Right lung (tissue), 5 donors: ENCODE results near the gene SCIN. TPM values are rescaled to one million over a fixed set of nuclear protein-coding genes. Genes with fewer than 3 reads are reported as not detected.
"Not testable (repeated sequence)": the region's sequence is repeated elsewhere in the genome, so short reads cannot be mapped to it uniquely, and the experiment has no call there.

ENCODE experiments used
- DNase-seq, 2 donors: peaks; one replicate each; pipeline ENCODE4 v3.0.0-alpha.2; 2013
- polyA plus RNA-seq, 5 donors: library from polyadenylated mRNA; unstranded; fragments of 120-200 nt; gene quantifications; one replicate each; pipeline versions ENCODE4 v1.2.1 to v1.2.3, GENCODE V29; 2013; ENCODE audit warnings: inconsistent platforms in 1 of 5, low replicate concordance in 1 of 5; ENCODE audit not compliant: insufficient read length in 5 of 5, insufficient read depth in 1 of 5

The SCIN gene
- polyA plus RNA-seq, 5 donors: 3.3 to 7.1 (median 6.4) TPM

GRCh38 chr7:12686891-12687717 is 116.6 kb downstream of the SCIN start, which contains the start of gene ARL4A:
Gene ARL4A, plus strand, starts transcription at chr7:12687633. Its CDS starts 622 bp downstream, at chr7:12688255.
- peak; percentile 93 for DNase-seq

DNA sequence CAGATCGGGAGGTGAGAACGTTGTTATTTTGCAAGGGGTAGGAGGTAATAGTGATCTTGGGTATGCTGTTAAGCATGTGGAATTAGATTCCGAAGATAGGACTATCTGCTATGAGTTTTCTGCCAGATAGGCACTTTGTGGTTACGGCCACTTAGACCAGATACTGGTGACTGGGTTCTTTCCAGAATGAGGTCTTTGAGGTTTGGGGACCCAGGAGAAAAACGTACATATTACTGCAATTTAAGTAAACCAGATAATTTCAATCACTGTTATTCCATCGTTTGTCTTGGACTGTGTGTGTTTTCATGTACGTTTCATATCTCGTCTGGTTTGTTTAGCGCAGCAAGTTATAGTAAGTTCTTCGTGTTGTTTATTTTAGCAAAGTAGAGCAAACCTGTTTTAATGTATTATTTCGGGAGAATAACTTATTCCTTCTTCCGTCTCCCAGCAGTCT is 117.2 kb downstream of the SCIN start:
- no peak for DNase-seq

- DNase-seq: not testable (repeated sequence)
Measured at GRCh38 chr7:12688485-12689170, 118.1 kb downstream of the SCIN start.

- no peak for DNase-seq
Measured at GRCh38 chr7:12689451-12689850, 118.9 kb downstream of the SCIN start.

GRCh38 chr7:12690041-12690878 is 119.7 kb downstream of the SCIN start:
- no peak for DNase-seq

DNA sequence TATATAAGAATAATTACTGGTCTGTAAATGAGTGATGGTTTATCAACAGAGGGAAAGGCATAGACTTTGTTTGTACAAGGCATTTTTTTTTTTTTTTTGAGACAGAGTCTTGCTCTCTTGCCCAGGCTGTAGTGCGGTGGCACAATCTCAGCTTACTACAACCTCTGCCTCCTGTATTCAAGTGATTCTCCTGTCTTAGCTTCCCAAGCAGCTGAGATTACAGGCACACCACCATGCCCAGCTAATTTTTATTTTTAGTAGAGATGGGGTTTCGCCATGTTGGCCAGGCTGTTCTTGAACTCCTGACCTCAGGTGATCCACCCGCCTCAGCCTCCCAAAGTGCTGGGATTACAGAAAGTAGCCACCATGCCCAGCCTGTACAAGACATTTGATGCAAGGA is 120.9 kb downstream of the SCIN start:
- not testable (repeated sequence) for DNase-seq

DNA sequence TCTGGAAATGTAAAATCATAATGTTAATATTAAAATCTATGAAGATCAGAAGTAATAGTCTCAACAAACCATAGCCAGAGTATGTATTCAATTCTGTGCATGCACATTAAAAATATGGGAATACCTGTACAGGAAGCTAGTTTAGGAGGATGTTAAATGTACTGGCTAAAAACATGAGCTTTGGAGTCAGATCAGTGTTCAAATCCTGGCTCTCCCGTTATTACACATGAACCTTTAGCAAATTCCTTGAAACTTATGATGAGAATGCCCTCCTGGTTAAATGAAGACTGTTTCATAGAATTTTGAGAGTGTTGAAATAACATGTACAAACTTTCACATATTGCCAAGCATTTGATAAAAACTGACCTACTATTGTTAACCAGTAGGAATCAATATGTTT is 121.5 kb downstream of the SCIN start:
- no peak for DNase-seq

- DNase-seq: no peak
Measured at GRCh38 chr7:12692479-12693259, 122.1 kb downstream of the SCIN start.

- no peak for DNase-seq
Measured at GRCh38 chr7:12694817-12695216, 124.3 kb downstream of the SCIN start.

GRCh38 chr7:12695965-12696364 is 125.4 kb downstream of the SCIN start:
- DNase-seq: no peak

DNA sequence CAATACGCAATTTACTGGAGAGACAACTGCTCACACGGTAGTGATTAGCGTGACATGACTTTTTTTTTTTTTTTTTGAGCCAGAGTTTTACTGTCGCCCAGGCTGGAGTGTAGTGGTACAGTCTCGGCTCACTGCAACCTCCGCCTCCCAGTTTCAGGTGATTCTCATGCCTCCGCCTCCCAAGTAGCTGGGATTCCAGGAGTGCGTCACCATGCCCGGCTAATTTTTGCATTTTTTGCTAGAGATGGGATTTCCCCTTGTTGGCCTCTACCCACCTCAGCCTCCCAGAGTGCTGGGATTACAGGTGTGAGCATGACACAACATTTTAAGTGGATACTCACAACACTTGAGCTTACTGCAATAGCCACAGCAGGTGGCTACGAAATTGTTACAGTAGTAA is 128.8 kb downstream of the SCIN start:
- no peak for DNase-seq

- no peak for DNase-seq
Measured at GRCh38 chr7:12701433-12701832, 130.9 kb downstream of the SCIN start.

- DNase-seq: no peak
Measured at GRCh38 chr7:12703881-12704280, 133.4 kb downstream of the SCIN start.

DNA sequence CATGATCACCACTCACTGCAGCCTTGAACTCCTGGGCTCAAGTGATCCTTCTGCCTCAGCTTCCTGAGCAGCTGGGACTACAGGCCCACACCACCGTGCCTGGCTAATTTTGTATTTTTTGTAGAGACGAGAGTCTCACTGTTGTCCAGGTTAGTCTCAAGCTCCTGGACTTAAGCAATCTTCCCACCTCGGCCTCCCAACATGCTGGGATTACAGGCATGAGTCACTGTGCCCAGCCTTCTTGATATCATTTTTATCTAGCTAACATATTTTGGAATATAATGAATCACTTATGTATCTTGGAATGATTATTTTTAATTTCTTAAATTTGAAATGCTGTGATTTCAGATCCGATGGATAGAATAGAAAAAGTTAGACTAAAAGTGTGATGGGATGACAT is 135.4 kb downstream of the SCIN start:
- DNase-seq: no peak

GRCh38 chr7:12706900-12707536 is 136.5 kb downstream of the SCIN start:
- no peak for DNase-seq

- no peak for DNase-seq
Measured at GRCh38 chr7:12708314-12708713, 137.8 kb downstream of the SCIN start.
